Iris pigment epithelial cell (primary cell): ENCODE measurements around the gene UBE2M.

ENCODE experiments used
- DNase-seq: peaks from one replicate; pipeline ENCODE4 v3.0.0-alpha.2; 2011; ENCODE audit warnings: low read depth

Gene UBE2M

DNA sequence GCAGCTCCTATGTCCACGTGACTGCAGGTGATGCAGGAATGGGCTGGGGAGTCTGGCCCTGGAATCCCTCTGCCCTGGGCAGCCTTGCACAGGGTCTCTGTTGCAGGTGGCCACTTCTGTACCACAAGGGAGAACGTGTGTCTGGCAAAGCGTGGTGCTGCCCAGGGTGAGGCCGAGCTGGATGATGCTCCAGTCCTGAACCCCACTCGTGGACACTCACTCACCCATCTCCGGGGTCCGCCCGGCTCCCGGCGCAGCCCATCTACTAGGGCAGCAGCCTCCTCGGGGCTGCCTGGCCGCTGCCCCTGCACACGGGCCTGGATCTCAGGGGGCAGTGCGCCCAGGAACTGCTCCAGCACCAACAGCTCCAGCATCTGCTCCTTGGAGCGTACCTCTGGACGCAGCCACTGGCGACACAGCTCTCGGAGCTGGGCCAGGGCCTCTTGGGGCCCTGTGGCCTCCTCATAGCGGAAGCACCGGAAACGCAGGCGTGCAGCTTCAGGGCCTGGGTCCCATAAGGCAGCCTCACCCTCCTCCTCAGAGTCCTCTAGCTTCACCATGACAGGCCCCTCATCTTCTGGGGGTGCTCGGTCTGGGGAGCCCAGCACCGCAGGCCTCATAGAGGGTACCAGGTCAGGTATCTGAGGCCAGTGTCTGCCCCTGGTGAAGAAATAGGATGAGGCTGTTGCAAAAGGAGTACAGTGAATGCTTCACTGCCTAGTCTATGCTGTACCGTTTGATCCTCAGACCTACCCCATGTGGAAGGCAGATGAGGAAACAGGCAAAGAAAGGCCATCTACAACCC, 12.6 kb upstream of the UBE2M start:
- no peak for DNase-seq

DNA sequence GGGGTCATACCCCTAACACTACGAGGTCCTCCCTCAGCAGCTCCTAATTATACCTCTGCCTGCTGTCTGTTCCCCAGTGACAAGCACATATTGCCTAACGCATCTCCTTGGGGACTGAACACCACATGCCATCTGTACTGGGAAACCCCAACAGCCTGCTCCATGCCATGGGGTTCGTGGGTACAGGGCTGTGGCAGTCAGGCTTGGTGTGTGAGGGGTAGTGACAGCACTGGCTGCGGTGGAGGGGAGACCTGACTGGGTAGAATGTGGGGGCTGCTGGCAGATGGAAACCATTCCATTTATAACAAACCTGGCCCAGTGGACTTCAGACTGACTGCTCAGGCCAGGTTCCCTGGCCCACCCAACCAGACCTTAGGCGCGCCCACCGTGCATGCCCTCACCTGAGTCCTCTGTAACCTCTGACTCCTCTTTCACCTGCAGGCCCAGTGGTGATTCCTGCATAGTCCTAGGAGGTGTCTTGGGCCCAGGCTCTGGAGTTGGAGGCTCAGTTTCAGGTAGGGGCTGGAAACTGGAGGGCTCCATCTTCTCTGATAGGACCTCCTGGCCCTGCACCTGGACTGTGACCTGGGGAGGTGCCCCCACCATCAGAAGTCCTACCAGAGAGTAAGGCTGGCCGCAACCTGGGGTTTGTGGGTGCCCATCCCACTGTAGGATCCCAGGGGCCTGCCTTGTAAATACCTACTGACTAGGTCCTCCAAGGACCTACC, 11.7 kb upstream of the UBE2M start:
- no peak for DNase-seq

DNA sequence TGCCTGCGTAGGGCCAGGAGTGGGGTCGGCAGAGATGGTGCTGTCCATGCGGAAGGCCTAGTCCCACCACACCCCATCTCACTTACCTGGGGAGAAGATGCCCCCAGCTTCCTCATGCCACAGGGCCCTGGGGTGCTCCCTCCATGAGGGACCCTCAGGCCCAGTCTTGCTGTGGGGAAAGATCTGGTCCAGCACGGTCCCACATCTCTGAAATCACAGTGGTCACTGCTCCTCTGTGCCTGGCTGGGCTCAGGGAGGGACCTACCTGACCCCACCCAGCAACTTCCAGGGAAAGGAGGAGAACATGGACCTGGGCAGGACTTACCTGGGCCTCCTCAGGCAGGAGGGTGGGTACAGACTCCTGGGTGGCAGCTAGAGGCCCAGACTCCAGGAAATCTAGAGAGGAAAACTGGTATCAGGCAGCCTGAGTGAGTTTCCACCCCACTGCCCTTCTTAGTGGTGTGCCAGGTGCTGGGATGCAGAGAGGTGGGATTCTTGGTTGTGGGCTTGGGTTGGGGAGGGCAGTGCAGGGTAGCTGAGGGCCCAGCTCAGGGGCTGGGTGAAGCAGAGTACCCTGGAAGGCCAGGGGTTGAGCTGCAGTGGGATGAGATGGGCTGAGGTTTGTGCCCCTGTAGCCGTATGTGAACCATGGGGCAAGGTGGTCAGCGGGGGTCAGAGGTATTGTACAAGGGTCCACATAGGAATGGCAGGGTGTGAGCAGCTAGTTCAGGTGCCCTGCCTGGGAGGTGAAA, 11.0 kb upstream of the UBE2M start:
- no peak for DNase-seq

DNA sequence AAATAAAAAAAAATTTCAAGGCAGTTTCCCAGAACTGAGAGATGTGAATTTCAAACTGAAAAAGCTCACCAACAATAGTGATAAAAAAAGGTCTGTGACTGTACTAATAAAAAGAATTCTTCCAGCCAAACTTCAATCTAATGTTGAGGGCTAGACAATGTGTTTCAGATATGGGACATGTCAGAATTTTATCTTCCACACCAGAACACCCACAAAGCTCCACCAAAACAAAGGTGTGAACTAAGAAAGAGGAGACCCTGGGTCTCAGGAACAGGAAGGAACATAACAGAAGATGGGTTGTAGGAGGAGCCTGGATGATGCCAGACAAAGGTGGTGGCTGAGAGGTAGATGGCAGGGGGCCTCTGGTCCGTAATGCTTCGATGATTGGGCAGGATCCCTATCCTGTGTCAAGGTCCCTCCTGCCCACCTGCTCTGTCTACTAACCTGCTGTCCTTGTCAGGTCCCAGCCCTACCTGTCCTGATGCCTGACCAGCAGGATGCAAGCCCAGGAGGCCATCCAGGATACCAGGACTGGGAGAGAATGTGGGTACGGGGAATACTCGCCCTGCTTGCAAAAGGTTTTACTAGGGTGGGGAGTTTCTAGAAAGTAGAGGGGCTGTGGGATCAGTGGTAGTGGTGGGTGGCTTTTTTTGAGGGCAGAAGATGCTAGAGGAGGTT, 10.2 kb upstream of the UBE2M start:
- DNase-seq = no peak

DNA sequence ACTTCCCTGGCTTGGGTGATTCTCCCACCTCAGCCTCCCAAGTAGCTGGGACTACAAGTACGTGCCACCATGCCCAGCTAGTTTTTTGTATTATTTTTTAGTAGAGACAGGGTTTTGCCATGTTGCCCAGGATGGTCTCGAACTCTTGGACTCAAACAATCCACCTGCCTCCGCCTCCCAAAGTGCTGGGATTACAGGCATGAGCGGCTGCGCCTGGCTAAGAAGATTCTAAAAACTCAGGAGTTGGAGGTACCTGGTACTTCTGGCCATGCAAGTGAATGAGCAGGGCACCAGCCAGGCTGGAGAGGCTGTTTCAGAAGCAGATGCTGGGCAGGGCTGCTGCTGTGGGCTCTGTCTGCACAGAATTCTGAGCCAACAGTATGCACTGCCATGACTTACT, 8.6 kb upstream of the UBE2M start:
- DNase-seq = no peak

DNA sequence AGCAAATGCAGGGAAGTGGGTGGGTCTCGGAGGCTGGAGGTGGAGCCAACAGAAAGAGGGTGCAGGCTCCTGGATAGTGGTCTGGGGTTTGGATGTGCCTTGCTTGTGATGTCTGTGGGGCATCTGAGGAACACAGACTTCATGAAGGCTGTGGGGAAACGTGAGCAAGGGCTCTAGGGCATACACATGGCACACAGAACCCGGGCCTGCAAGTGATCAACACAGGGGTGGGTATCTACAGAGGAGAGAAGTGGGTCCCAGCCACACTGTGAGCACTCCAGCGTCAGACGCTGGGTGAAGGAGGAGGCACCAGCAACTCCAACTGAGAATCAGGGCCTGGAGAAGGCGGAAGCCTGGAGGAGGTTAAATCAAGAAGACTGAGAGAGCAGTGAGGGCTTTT, 5.4 kb upstream of the UBE2M start:
- DNase-seq = no peak

DNA sequence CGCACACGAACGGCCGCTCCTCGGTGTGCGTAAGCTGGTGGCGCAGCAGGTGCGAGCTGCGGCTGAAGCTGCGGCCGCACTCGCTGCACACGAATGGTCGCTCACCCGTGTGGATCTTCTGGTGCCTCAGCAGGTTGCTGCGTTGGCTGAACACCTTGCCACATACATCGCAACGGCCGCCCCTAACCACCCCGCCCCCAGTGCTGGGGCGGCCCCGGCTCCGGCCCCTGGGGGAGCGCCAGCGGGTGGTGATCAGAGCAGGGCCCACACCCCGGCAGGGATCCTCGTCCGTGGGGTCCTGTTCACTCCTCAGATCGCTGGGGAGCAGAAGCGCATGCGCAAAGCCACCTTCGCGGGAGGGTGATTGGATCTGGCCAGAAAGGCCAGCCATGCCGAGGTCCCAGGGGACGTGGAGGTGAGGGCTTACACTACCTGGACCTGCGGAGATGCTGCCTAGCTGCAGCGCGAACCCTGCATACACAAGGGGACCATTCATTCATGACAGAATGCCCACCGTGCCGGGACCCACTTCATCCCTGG, 4.7 kb upstream of the UBE2M start:
- no peak for DNase-seq

DNA sequence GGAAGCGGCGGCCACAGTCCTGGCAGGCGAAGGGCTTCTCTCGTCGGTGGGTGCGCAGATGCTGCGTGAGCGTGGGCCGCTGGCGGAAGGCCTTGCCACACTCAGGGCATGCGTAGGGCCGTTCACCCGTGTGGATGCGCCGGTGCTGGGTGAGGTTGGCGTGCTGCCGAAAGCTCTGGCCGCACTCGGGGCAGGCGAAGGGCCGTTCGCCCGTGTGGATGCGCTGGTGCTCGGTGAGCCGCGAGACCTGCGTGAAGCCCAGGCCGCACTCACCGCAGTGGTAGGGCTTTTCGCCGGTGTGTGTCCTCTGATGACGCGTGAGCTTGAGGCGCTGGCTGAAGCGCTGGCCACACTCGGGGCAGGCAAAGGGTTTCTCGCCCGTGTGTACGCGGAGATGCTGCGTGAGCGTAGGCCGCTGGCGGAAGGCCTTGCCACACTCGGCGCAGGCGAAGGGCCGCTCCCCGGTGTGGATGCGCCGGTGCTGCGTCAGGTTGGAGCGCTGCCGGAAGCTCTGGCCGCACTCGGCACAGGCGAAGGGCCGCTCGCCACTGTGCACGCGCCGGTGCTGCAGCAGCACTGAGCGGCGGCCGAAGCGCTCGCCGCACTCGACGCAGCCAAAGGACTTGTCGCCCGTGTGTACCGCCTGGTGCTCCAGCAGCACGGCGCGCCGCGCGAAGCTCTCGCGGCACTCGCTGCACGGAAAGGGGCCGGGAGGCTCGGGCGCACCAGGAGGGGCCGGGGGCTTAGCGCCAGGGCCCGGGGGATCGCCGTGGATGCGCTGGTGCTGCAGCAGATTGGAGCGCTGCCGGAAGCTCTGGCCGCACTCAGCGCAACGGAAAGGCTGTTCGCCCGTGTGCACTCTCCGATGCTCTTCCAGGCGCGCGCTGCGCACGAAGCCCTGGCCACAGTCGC, 4.0 kb upstream of the UBE2M start:
- peak; percentile 59 for DNase-seq

DNA sequence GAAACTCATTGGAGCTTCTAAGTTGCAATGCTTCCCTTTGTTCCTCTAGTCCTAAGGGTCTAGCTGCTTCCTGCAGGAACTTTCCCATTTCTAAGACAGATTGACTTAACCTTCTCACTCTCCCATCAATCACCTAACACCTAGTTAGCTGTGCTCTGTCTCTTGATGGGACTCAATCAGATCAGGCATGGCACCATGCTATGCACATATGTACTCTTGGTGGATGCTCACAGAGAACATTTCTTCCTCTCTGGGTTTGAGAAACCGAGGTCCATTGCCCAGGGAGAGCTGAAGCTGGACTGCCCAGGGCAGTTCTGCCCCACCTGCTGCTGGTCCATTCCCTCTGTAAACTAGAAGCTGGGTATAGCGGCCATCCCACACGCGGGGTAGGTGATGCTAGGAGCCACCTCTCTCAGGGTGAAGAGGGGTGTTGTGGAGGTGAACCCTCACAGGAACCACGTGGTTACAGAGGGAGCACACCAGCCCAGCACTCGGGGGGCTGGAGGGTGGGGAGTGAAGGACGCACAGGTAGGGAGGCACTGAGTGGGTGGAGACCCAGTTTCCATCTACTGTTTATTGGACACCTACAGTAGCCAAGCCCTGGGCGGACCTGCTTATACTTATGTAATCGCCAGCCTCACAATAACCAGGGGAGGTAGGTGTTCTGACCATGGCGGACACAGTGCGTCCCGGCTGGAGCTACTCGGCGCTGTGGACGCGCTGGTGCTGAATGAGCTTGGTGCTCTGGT, 3.1 kb upstream of the UBE2M start:
- no peak for DNase-seq

DNA sequence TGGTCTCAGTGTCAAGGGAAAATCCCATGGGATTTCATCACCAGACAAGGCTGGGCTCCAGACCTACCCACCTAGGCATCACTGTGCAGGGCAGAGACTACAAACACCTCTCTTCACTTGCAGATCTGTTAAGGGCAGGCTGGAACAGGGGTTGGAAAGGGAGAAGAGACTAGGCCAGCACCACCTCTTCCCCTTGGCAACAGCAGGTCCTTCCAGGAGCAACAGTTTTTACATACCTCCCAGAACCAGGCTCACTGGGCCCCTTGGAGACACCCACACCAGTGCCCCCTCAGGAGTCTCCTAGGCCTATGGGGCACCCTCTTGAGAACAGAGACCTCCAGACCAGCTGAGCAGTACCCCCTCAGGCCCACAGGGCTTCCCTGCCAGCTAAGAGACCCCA, 2.5 kb upstream of the UBE2M start:
- DNase-seq = no peak

DNA sequence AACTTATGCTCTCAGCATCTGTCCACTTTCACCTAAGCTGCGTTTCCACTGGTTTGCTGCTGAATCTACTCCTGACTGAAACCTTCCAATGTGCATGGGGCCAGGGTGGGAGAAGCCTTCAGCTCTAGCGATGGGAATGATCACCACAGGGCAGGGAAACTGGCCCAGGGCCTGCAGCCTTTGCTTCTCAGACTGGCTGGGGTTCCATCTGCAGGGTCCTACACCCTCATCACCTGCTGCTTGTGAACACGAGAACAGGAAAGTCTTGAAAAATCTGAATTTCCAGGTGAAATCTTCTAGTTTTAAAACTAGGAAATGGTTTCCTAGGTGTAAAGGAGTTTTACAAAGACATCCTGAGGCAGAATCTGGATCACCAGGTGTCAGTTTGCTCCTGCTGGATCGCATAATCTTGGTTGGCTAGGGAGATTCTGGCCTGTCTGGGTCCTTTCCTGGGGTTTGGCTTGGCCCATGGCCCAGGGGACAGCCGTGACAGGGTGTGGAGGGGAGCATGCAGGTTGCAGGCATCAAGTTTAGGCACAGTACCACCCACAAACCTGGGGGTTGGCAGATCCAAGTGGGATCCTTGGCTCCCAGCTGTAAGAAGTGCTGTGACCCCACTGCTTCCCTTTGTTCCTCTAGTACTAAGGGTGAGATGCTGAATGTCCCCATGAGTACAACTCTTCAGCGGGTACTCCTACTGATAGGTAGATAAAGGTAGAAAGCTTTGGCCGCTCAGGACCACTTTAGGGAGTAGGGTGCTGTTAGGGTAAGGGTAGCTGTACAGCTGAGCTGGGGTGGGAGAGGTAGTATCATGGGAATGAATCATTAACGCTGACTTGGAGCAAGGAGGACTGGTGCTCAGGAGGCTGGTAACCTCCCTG, 1.8 kb upstream of the UBE2M start:
- no peak for DNase-seq

DNA sequence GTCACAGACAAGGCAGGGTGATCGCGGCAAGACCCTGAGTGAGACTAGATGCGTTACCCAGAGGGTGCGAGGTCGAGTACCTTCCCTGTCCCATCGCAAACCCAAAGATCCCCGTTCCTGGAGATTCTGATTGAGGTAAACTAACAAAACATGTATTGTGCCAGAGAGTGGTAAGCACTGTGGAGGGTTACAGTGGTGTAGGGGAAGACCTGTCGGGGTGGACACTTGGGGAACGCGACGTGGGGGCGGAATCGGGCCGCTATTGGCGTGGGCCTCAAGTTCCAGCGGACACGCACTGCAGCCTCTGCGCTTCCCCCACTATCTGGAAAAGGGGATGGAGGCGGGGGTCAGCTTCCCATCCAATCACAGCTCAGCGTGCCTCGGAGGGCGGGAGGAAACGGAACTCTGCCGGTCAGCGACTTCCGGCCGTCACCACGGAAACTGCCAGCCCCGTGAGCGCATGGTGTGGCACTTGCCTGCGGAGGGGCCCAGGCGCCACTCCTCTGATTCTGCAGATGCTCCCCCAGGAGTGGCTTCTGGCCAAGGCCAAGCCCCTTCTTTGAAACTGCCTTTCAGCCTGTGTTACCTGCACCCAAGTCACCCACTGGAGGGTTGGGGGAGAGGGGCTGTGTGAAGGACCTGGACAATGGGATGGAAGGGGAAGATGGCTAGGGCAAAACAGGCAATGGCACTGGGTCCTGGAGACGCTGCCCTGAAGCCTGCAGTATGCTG, 1.0 kb upstream of the UBE2M start:
- peak; percentile 90 for DNase-seq

DNA sequence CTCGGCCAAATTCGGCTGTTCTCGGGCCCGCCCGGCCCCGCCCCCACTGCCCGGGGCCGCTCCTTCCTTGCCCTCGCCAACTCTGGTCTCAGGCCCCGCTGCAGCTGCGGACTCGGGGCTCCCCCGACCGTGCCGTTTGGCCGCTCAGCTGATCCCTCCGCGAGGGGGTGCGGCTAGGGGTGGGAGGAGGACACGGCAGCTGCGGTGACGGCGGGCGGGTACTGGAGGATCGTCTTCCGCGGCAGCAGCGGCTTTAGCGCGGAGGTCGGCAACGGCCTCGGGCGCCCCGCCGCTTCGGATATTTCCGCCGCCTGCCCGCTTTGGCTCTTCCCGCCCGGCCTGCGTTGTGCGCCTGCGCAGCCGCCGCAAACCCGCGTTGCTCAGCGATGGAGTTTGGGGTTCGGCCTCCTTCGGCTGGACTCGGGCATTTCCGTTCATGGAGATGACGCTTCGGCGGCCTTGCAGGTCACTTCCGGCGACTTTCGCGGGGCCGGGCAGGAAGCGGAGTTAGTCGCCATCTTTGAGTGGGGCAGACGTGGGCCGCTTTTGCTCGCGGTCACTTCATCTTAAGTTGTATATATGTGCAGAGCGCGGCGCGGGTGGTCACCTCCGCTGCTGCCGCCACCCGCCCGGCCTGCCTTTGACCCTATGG, 338 bp upstream of the UBE2M start:
- peak; percentile 98 for DNase-seq

DNA sequence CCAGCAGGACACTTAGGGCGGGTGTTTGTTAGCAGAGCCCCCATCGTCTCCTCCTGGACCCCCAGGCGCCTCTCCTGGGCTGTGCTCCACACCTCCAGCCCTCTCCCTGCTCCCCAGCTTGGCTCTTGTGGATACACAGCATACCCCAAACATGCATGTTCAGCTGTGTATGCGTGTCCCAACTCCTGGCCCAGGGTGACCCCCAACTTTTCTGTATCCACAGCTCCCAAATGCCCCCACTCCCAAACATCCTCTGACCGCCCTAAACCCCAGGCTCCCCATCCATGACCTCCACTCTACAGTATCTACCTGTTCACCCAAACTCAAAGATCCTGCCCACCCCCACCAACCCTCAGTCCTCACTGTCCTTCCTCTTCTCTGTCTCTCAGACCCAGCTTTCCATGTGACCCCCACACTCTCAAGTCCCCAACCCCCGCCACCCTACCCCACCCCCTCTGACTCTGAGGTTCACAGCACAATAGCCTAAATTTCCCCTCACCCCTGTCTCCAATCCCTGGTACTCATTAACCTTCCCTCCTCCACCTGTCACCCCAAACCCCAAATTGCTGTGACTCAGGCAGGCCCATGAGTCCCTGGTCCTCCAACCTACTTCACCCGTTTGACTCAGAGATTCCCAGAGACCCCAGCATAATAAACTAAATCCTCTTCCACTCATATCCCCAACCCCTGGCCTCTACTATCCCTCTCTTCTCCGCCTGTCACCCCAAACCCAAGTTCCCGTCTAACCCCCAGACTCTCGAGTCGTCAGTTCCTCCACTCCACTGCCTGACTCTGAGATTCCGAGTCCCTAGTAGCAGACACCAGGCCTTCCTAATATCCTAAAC, 968 bp downstream of the UBE2M start:
- no peak for DNase-seq

DNA sequence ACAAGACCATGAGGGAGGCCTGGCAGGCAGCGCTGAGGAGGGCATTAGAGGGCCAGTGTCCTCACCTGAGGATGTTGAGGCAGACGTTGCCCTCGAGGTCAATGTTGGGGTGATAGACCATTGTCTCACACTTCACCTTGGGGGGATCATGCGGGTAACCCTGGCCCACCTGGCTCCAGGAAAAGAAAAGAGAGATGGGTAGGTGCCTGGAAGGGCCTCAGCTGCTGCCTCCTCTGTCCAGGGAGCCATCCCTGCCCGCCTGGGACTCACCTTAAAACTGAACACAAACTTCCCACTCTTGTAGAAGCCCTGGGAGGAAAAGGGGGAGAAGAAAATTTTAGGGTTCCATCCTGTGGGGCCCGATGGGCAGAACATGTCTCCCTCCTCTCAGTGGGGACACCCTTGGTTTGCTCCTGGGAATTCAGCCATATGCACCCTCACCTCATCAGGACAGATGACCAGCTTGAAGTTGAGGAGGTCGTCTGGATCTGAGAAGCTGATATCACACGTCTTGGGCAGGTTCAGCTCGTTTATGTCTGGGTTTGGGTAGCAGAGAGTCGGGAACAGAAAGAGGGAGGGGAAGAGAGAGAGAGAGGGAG, 1.7 kb downstream of the UBE2M start:
- no peak for DNase-seq

DNA sequence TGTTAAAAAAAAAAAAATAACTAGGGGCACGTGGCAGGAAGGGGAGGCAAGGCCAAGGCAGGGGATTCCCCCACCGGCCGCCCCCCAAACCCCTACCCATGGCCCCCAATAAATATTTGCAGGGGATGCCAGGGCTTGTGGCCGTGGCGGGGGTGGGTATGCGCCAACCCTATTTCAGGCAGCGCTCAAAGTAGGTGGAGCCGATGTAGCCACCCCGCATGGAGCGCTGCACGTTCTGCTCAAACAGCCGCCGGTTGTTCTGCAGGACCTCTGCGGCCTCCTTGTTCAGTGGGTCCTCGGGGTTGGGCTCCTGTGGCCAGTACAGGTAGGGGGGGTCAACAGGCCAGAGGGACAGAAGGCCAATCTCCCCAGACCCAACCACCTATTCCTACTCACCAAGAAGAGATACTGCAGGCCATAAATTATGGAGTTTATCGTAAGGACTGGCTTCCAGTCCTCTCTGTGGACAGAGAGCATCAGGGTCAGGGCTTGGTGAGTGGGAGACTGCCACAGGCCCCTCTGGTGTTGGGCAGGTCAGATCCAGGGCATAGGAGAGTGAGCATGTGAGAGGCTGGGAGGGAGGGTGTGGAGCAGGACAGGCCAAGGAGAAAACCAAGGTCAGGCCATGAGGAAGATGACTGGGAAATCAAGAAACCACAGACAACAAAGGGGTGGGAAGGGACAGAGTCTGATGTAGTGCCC, 2.3 kb downstream of the UBE2M start:
- DNase-seq = no peak
